ENCODE results near the gene SCP2.
"Not testable (repeated sequence)": the region's sequence is repeated elsewhere in the genome, so short reads cannot be mapped to it uniquely, and the experiment has no call there.

Gene SCP2

GRCh38 chr1:52949602-52950001 lies 22.5 kb downstream of the SCP2 start:
- DNase-seq (ENCODE audit: low spot score) = not testable (repeated sequence)

GRCh38 chr1:52952112-52952511 lies 25.0 kb downstream of the SCP2 start:
- Histone ChIP-seq H2AFZ (ENCODE audit: low read length) (no peak overlapping the region), H2BK5ac (ENCODE audit: low read length) (no peak overlapping the region), H3K9ac (ENCODE audit: low read depth, low read length, poor library complexity) (no peak overlapping the region), H3K27ac (replicated peaks; ENCODE audit: low read length) (no peak overlapping the region), H2BK120ac (ENCODE audit: low read depth, low read length) (no peak overlapping the region), H3K14ac (ENCODE audit: low read length) (no peak overlapping the region), H3K18ac (ENCODE audit: low read length) (no peak overlapping the region), H2BK12ac (ENCODE audit: low read length) (no peak overlapping the region), H3K4me3 (ENCODE audit: low read length in 2 of 2) (no peak overlapping the region), H3K4me2 (ENCODE audit: insufficient read depth, low read length, poor library complexity, severe bottlenecking) (no peak overlapping the region), H4K8ac (ENCODE audit: low read depth, low read length) (no peak overlapping the region), H3K4ac (ENCODE audit: low read length) (no peak overlapping the region), H3K79me1 (ENCODE audit: low read depth, low read length) (no peaks in the 10 kb centered on the region), H3K9me3 (replicated peaks in 1 of 2; ENCODE audit: control insufficient read depth in 2 of 2, insufficient read depth in 1 of 2, low read depth in 1 of 2, low read length in 2 of 2) (peaks cover 0 to 4% of the 10 kb centered on the region in 2 donors), H3K4me1 (ENCODE audit: control insufficient read depth in 2 of 2, insufficient read depth in 1 of 2, low read depth in 1 of 2, low read length in 2 of 2) (peaks cover 0 to 5% of the 10 kb centered on the region in 2 donors), H3K27me3 (ENCODE audit: control insufficient read depth in 3 of 3, insufficient read depth in 3 of 3, low read depth in 1 of 3, low read length in 3 of 3) (no peaks in the 10 kb centered on the region), H2BK15ac (ENCODE audit: low read length) (no peak overlapping the region), H4K91ac (ENCODE audit: low read depth, low read length, poor library complexity) (no peak overlapping the region), H3K36me3 (replicated peaks in 1 of 2; ENCODE audit: control insufficient read depth in 2 of 2, insufficient read depth in 2 of 2, low read length in 2 of 2) (no peaks in the 10 kb centered on the region), H3K23ac (ENCODE audit: low read depth, low read length, poor library complexity) (no peak overlapping the region), H2AK5ac (ENCODE audit: low read depth, low read length) (no peak overlapping the region)
- DNase-seq (ENCODE audit: low spot score) = no peak
- no CpG with 5 or more reads among the region's 2 CpGs for WGBS, 2 donors (ENCODE audit: extremely low coverage in 2 of 2, insufficient read length in 2 of 2, insufficient replicate concordance in 1 of 2)

More at GRCh38 chr1:52949602-52950001, 22.5 kb downstream of the SCP2 start:
- not testable (repeated sequence) for H3K4me1 ChIP-seq (ENCODE audit: control insufficient read depth in 2 of 2, insufficient read depth in 1 of 2, low read depth in 1 of 2, low read length in 2 of 2); H3K36me3 ChIP-seq (replicated peaks in 1 of 2; ENCODE audit: control insufficient read depth in 2 of 2, insufficient read depth in 2 of 2, low read length in 2 of 2); H2BK5ac ChIP-seq (ENCODE audit: low read length); H3K27ac ChIP-seq (replicated peaks; ENCODE audit: low read length); H2AK5ac ChIP-seq (ENCODE audit: low read depth, low read length); H3K14ac ChIP-seq (ENCODE audit: low read length); H2AFZ ChIP-seq (ENCODE audit: low read length); H2BK15ac ChIP-seq (ENCODE audit: low read length); H3K4ac ChIP-seq (ENCODE audit: low read length); H2BK12ac ChIP-seq (ENCODE audit: low read length); H2BK120ac ChIP-seq (ENCODE audit: low read depth, low read length); H4K91ac ChIP-seq (ENCODE audit: low read depth, low read length, poor library complexity); H3K4me2 ChIP-seq (ENCODE audit: insufficient read depth, low read length, poor library complexity, severe bottlenecking); H3K4me3 ChIP-seq (ENCODE audit: low read length in 2 of 2); H3K9me3 ChIP-seq (replicated peaks in 1 of 2; ENCODE audit: control insufficient read depth in 2 of 2, insufficient read depth in 1 of 2, low read depth in 1 of 2, low read length in 2 of 2); H3K18ac ChIP-seq (ENCODE audit: low read length); H4K8ac ChIP-seq (ENCODE audit: low read depth, low read length); H3K23ac ChIP-seq (ENCODE audit: low read depth, low read length, poor library complexity); H3K9ac ChIP-seq (ENCODE audit: low read depth, low read length, poor library complexity); H3K79me1 ChIP-seq (ENCODE audit: low read depth, low read length); H3K27me3 ChIP-seq (ENCODE audit: control insufficient read depth in 3 of 3, insufficient read depth in 3 of 3, low read depth in 1 of 3, low read length in 3 of 3)

GRCh38 chr1:52955129-52955970 lies 28.3 kb downstream of the SCP2 start:
- Histone ChIP-seq H3K27me3 (ENCODE audit: control insufficient read depth in 3 of 3, insufficient read depth in 3 of 3, low read depth in 1 of 3, low read length in 3 of 3) (no peaks in the 10 kb centered on the region), H3K4me1 (ENCODE audit: control insufficient read depth in 2 of 2, insufficient read depth in 1 of 2, low read depth in 1 of 2, low read length in 2 of 2) (peaks cover 0 to 5% of the 10 kb centered on the region in 2 donors), H2BK5ac (ENCODE audit: low read length) (no peak overlapping the region), H3K4me2 (ENCODE audit: insufficient read depth, low read length, poor library complexity, severe bottlenecking) (no peak overlapping the region), H2BK120ac (ENCODE audit: low read depth, low read length) (no peak overlapping the region), H3K4me3 (ENCODE audit: low read length in 2 of 2) (no peak overlapping the region), H3K9me3 (replicated peaks in 1 of 2; ENCODE audit: control insufficient read depth in 2 of 2, insufficient read depth in 1 of 2, low read depth in 1 of 2, low read length in 2 of 2) (no peaks in the 10 kb centered on the region), H3K79me1 (ENCODE audit: low read depth, low read length) (no peaks in the 10 kb centered on the region), H4K8ac (ENCODE audit: low read depth, low read length) (no peak overlapping the region), H3K4ac (ENCODE audit: low read length) (no peak overlapping the region), H2AK5ac (ENCODE audit: low read depth, low read length) (no peak overlapping the region), H4K91ac (ENCODE audit: low read depth, low read length, poor library complexity) (no peak overlapping the region), H3K14ac (ENCODE audit: low read length) (no peak overlapping the region), H3K23ac (ENCODE audit: low read depth, low read length, poor library complexity) (no peak overlapping the region), H3K27ac (replicated peaks; ENCODE audit: low read length) (no peak overlapping the region), H3K36me3 (replicated peaks in 1 of 2; ENCODE audit: control insufficient read depth in 2 of 2, insufficient read depth in 2 of 2, low read length in 2 of 2) (no peaks in the 10 kb centered on the region), H2BK12ac (ENCODE audit: low read length) (no peak overlapping the region), H2BK15ac (ENCODE audit: low read length) (no peak overlapping the region), H3K18ac (ENCODE audit: low read length) (no peak overlapping the region), H3K9ac (ENCODE audit: low read depth, low read length, poor library complexity) (no peak overlapping the region), H2AFZ (ENCODE audit: low read length) (peak overlapping the region; percentile 19)
- no peak for DNase-seq (ENCODE audit: low spot score)
- WGBS, 2 donors (ENCODE audit: extremely low coverage in 2 of 2, insufficient read length in 2 of 2, insufficient replicate concordance in 1 of 2) = no CpG with 5 or more reads among the region's 6 CpGs

GRCh38 chr1:52963101-52963500 lies 36.0 kb downstream of the SCP2 start:
- Histone ChIP-seq H3K4ac (ENCODE audit: low read length) (no peak overlapping the region), H3K4me2 (ENCODE audit: insufficient read depth, low read length, poor library complexity, severe bottlenecking) (no peak overlapping the region), H3K9ac (ENCODE audit: low read depth, low read length, poor library complexity) (no peak overlapping the region), H3K14ac (ENCODE audit: low read length) (no peak overlapping the region), H3K27ac (replicated peaks; ENCODE audit: low read length) (no peak overlapping the region), H2BK12ac (ENCODE audit: low read length) (no peak overlapping the region), H2BK120ac (ENCODE audit: low read depth, low read length) (no peak overlapping the region), H2AFZ (ENCODE audit: low read length) (no peak overlapping the region), H3K9me3 (replicated peaks in 1 of 2; ENCODE audit: control insufficient read depth in 2 of 2, insufficient read depth in 1 of 2, low read depth in 1 of 2, low read length in 2 of 2) (no peaks in the 10 kb centered on the region), H3K79me1 (ENCODE audit: low read depth, low read length) (no peaks in the 10 kb centered on the region), H2BK5ac (ENCODE audit: low read length) (no peak overlapping the region), H3K4me1 (ENCODE audit: control insufficient read depth in 2 of 2, insufficient read depth in 1 of 2, low read depth in 1 of 2, low read length in 2 of 2) (no peaks in the 10 kb centered on the region), H4K8ac (ENCODE audit: low read depth, low read length) (no peak overlapping the region), H3K27me3 (ENCODE audit: control insufficient read depth in 3 of 3, insufficient read depth in 3 of 3, low read depth in 1 of 3, low read length in 3 of 3) (no peaks in the 10 kb centered on the region), H3K4me3 (ENCODE audit: low read length in 2 of 2) (no peak overlapping the region), H4K91ac (ENCODE audit: low read depth, low read length, poor library complexity) (no peak overlapping the region), H2AK5ac (ENCODE audit: low read depth, low read length) (no peak overlapping the region), H3K23ac (ENCODE audit: low read depth, low read length, poor library complexity) (no peak overlapping the region), H3K18ac (ENCODE audit: low read length) (no peak overlapping the region), H3K36me3 (replicated peaks in 1 of 2; ENCODE audit: control insufficient read depth in 2 of 2, insufficient read depth in 2 of 2, low read length in 2 of 2) (no peaks in the 10 kb centered on the region), H2BK15ac (ENCODE audit: low read length) (no peak overlapping the region)
- WGBS, 2 donors (ENCODE audit: extremely low coverage in 2 of 2, insufficient read length in 2 of 2, insufficient replicate concordance in 1 of 2) = no CpG with 5 or more reads among the region's 2 CpGs
- DNase-seq (ENCODE audit: low spot score) = no peak

Data from neuronal stem cell (in vitro differentiated cells).